HL-60/S4 (cell line): ENCODE results near the gene ORAI2.
"Not testable (repeated sequence)": the region's sequence is repeated elsewhere in the genome, so short reads cannot be mapped to it uniquely, and the experiment has no call there.

Experiments
- in situ Hi-C: fragments of 300-500 bp; cut with MboI; formaldehyde crosslinking; loops from 2 replicates; pipeline ENCODE4 v1.14.3; 2022; ENCODE audit warnings: low sequenced_read_pairs

Gene ORAI2

GRCh38 chr7:102433219-102434038 is at the start of gene ORAI2:
ORAI2 (plus strand) TSS chr7:102433575; CDS start chr7:102438957, 5,382 bp downstream.
- in situ Hi-C loops: no loop called here

GRCh38 chr7:102387064-102387463 is 46.3 kb upstream of the ORAI2 start:
- in situ Hi-C loops: loop anchor here (10.0 kb wide), 1 partner anchor 842 kb away; no protein-coding TSS in a partner anchor

DNA sequence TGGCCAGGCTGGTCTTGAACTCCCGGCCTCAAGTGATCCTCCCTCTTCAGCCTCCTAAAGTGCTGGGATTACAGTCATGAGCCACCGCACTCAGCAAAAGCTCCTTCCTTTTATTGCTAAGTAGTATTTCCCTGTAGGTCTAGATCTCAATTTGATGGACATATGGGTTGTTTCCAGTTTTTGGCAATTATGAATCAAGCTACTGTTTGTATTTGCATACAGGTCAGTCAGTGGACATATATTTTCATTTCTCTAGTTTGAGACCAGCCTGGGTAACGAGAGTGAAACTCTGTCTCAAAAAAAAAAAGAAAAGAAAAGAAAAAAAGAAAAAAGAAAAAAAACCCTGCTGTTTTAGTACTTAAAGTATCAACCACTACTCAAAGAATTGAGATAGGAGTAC is 43.6 kb upstream of the ORAI2 start:
- in situ Hi-C loops: loop anchor here (5.0 to 10.0 kb wide), 2 partner anchors 108 to 845 kb away; no protein-coding TSS in a partner anchor

- in situ Hi-C loops: loop anchor here (5.0 kb wide), 1 partner anchor 109 kb away; no protein-coding TSS in a partner anchor
Observed at GRCh38 chr7:102390697-102391484, 42.5 kb upstream of the ORAI2 start.

- in situ Hi-C loops: loop anchor here (5.0 kb wide), 1 partner anchor 110 kb away; no protein-coding TSS in a partner anchor
Observed at GRCh38 chr7:102392330-102392729, 41.0 kb upstream of the ORAI2 start.

DNA sequence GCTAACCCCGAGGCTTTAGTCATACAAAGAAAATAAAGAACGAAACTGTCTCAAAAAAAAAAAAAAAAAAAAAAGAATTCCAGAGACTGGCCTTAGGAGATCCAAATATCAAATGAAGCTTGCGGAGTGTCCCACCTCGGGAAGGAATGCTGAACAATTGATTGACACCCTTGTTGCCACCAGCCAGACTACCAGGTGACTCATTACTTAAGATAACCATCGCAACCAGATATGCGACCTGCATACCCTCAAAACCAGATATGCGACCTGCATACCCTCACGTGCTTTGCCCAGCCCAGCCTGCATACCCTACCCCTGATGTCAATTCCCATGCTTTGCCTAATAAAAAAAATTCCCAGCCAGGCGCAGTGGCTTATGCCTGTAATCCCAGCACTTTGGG is 39.9 kb upstream of the ORAI2 start:
- in situ Hi-C loops: loop anchor here (5.0 kb wide), 1 partner anchor 111 kb away; no protein-coding TSS in a partner anchor

GRCh38 chr7:102395592-102395872 is 37.8 kb upstream of the ORAI2 start:
- in situ Hi-C loops: no loop called here

DNA sequence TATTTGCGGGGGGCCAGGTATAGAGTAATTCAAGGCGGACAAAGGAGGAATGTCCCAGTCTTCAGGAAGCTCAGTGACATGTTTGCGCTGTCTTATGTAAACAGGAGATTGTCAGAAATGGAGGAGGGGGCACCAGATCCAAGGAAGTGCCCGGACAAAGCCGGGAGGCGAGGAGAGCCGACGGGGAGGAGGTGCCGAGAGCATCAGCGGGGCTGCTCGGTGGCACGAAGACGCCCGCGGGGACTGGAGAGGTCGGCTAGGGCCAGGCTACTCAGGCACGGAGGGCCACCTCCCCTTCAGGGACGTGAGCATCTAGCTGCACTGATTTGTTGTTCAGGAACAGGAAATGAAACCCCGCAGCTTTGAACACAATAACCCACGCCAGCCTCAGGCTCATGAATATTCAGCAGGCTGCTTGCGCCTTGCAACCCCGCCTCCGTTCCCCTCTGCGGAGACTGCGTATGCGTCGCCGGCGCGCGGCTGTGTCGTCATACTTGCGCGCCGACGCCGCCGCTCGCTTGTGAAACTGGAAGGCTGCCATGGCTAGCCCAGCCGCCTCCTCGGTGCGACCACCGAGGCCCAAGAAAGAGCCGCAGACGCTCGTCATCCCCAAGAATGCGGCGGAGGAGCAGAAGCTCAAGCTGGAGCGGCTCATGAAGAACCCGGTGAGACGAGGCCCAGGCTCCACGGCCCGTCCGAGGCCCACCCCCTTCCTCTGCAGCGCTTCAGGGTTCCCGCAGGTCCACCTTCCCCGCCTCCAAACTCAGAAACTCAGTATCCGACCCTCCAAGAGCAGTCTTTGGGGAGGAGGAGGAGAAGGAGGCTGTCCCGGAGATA is 37.3 kb upstream of the ORAI2 start, which contains the start of gene PRKRIP1:
Gene PRKRIP1 (plus strand): TSS at position 491 of the 837 bp plus-strand sequence. CDS start 49 bp downstream, at position 540.
- in situ Hi-C loops: no loop called here

DNA sequence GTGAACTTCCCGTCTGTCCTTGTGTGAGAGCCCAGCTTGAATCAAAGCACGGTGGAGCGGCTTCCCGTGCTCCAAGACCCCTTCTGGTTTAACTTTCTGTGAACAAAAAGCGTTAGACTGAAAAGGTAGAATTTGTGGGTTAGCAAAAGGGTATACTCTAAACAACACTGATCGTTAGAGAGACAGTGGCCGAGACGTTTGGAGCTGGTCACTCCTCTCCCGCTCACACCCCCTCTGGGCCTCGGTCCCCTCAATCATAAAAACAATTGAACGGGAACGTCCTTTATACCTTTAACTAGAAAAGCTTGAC is 36.7 kb upstream of the ORAI2 start:
- in situ Hi-C loops: no loop called here

GRCh38 chr7:102398543-102398942 is 34.8 kb upstream of the ORAI2 start:
- in situ Hi-C loops: no loop called here

DNA sequence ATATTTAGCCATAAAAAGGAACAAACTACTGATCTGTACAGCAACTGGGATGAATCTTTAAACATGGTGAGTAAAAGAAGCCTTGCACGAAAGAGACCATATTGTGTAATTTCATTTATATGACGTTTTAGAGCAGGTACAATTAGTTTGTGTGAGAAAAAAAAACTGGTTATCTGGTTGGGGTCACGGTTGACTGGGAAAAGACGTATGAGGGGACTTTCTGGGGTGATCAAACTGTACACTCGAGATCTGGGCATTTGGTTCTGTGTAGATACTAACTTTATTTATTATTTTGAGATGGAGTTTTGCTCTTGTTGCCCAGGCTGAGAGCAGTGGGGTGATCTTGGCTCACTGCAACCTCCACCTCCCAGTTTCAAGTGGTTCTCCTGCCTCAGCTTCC is 33.0 kb upstream of the ORAI2 start:
- in situ Hi-C loops: no loop called here

GRCh38 chr7:102403563-102403962 is 29.8 kb upstream of the ORAI2 start:
- in situ Hi-C loops: no loop called here

DNA sequence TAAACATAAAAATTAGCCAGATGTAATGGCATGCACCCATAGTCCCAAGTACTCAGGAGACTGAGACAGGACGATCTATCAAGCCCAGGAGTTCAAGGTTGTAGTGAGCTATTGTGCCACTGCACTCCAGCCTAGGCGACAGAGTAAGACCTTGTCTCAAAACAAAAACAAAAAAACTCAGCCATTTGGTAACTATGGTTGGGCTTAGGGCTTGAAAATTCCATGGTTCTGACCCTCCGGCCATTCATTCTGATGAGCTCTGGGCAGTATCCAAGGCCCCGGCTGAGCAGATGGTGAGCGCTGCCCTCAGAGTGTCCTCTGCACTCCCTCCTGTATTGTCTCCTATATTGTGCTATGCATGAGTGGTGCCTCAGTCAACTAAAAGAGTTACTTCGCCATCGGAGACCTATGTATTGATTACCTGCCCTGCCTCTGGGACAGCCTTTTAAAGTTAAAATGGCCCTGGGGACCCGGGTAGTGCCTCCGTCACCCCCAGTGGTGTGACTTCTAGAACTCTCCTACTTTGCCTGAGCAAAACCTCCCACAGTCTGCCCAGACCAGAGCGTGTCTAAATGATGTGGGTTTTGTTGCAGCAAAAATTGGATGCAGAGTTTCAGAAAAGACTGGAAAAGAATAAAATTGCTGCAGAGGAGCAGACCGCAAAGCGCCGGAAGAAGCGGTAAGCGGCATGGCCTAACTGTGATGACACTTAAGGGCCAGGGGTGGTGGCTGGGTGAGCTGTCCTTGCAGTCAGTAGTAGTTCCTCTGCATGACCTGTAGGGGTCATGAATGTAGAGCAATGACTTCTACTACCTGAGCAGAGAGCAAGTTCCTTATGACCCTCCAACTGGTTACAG is 29.1 kb upstream of the ORAI2 start:
- in situ Hi-C loops: no loop called here

GRCh38 chr7:102404862-102405188 is 28.6 kb upstream of the ORAI2 start:
- in situ Hi-C loops: not testable (repeated sequence)

DNA sequence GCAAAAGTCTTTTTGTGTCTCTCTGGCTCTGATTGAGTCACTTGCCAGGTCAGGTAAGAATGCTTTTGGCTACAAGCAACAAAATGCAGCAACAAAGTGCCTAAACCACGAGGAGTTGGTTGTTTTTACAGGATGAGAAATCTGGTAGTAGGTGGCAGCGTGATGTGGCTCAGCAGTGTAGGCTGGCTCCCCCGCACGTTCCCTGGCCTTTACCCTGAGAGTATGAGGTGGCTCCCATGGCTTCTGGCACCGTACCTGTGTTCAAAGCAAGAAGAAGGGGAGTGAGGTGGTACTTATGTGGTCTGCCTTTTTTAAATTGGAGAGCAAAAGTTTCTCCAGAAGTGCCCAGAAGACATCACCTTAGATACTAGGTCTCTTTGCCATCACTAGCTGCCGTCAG is 25.5 kb upstream of the ORAI2 start:
- in situ Hi-C loops: no loop called here

DNA sequence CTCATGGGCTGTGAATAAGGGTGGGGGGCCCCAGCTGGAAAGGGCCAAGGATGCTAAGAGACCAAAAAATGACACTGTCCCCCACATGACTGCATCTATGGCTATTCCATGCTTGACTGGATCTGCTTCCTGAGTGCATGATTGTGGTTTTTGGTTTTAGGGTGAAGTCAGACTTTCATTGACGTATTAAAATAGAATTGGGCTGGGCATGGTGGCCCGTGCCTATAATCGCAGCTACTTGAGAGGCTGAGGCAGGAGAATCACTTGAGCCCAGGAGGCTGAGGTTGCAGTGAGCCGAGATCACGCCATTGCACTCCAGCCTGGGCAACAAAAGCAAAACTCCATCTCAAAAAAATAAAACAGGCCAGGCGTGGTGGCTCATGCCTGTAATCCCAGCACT is 24.8 kb upstream of the ORAI2 start:
- in situ Hi-C loops: not testable (repeated sequence)

DNA sequence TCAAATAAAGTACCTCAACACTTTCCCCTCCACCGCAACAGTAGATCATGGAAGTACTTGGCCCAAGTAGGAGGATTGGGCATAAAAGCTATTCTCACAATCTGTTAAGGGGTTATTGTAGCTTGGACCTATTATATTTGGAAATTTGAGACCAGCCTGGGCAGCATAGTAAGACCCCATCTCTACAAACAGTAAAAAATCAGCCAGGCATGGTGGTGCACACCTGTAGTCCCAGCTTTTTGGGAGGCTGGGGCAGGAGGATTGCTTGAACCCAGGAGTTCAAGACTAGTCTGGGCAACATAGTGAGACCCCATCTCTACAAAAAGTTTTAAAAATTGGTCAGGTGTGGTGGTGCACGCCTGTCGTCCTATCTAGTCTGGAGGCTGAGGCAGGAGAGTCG is 24.0 kb upstream of the ORAI2 start:
- in situ Hi-C loops: no loop called here

DNA sequence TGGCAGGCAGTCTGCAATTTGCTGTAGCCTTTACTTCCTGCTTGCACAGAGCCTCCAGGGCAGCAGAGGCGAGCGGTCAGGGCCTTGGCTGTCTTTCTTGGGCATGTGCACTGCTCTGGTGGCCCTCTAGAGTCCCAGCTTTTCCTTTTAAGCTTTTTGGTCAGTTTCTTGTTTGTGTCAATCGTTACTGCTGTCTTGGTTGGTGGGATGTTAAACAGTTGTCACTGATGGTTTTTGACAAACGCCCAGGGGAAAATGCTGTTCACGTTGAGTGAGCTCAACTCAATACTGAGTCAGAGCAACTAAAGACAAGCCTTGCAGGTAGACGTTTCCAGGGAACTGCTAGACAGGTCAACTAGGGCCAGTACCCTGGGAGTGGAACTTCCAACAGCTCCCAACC is 23.3 kb upstream of the ORAI2 start:
- in situ Hi-C loops: no loop called here

GRCh38 chr7:102410918-102411317 is 22.5 kb upstream of the ORAI2 start:
- in situ Hi-C loops: no loop called here

- in situ Hi-C loops: no loop called here
Observed at GRCh38 chr7:102412548-102412947, 20.8 kb upstream of the ORAI2 start.
